Tibial nerve (tissue), 4 donors: Measurements from ENCODE around the gene ARID1B.

Experiments used
- CTCF ChIP-seq, 5 experiments: fragments of 200-600 bp in 3 of 5; fragments of 450-650 bp in 2 of 5; sonication (generic) in 3 of 5; IDR thresholded peaks; one replicate each; pipeline ENCODE4 v1.5.1; 2016 to 2019; ENCODE audit warnings: antibody characterized with exemption in 5 of 5, mild to moderate bottlenecking in 3 of 5, moderate library complexity in 2 of 5
- EP300 ChIP-seq, 2 donors: sonication (generic); formaldehyde crosslinking; IDR thresholded peaks; one replicate each; pipeline ENCODE4 v1.6.1; 2017; ENCODE audit warnings: antibody characterized with exemption in 2 of 2, mild to moderate bottlenecking in 1 of 2
- POLR2A ChIP-seq, 2 donors: fragments of 450-650 bp; IDR thresholded peaks; one replicate each; pipeline ENCODE4 v1.6.1; 2017; ENCODE audit warnings: antibody characterized with exemption in 2 of 2, mild to moderate bottlenecking in 2 of 2, moderate library complexity in 2 of 2

GRCh38 chr6:156809446-156810178 is 32.4 kb downstream of the ARID1B start:
- TF ChIP-seq POLR2A (IDR thresholded peaks at IDR 0.05): no peak
- no peak for TF ChIP-seq CTCF (IDR thresholded peaks at IDR 0.05)
- no peak for TF ChIP-seq EP300 (IDR thresholded peaks at IDR 0.05)
